OCI-LY3 (cell line): ENCODE measurements around the gene VWA3B.

ENCODE experiments used
- H2AFZ ChIP-seq: fragments of 200-600, 300-600 bp; shearing (Covaris generic); 2 replicates; pipeline ENCODE4 v1.6.0; 2014; ENCODE audit warnings: antibody characterized with exemption, low read depth, low read length
- H3K27ac ChIP-seq: fragments of 200-600, 300-600 bp; sonication (generic); 2 replicates; pipeline ENCODE4 v1.5.1; 2014; ENCODE audit warnings: mild to moderate bottlenecking, low read length, moderate library complexity, mixed read lengths
- H3K27me3 ChIP-seq: fragments of 200-600, 300-600 bp; sonication (generic); 2 replicates; pipeline ENCODE4 v1.6.1; 2014; ENCODE audit warnings: low read depth, low read length, mixed read lengths
- H3K36me3 ChIP-seq: fragments of 200-600, 300-600 bp; sonication (generic); replicated peaks from 2 replicates; pipeline ENCODE3; 2014; ENCODE audit warnings: low read depth, low read length, mixed read lengths
- H3K4me1 ChIP-seq: fragments of 300-600, 200-600 bp; sonication (generic); 2 replicates; pipeline ENCODE4 v1.6.1; 2014; ENCODE audit warnings: low read length, mixed read lengths
- H3K4me2 ChIP-seq: fragments of 200-600, 300-600 bp; sonication (generic); 2 replicates; pipeline ENCODE4 v1.6.1; 2014; ENCODE audit warnings: low read length, mixed read lengths
- H3K4me3 ChIP-seq: fragments of 300-600, 200-600 bp; sonication (generic); 2 replicates; pipeline ENCODE4 v1.5.1; 2014; ENCODE audit warnings: antibody characterized with exemption, mild to moderate bottlenecking, low read length, moderate library complexity
- H3K79me2 ChIP-seq: fragments of 300-600, 200-600 bp; shearing (Covaris generic); 2 replicates; pipeline ENCODE4 v1.6.1; 2014; ENCODE audit warnings: mild to moderate bottlenecking, low read length, mixed read lengths
- H3K9ac ChIP-seq: fragments of 300-600, 200-600 bp; shearing (Covaris generic); 2 replicates; pipeline ENCODE4 v1.6.0; 2014; ENCODE audit warnings: mild to moderate bottlenecking, low read length, moderate library complexity
- H3K9me3 ChIP-seq: fragments of 200-600, 300-600 bp; shearing (Covaris generic); 2 replicates; pipeline ENCODE4 v1.6.1; 2014; ENCODE audit warnings: low read length, mixed read lengths; ENCODE audit not compliant: insufficient read depth
- H4K20me1 ChIP-seq: fragments of 200-600, 300-600 bp; sonication (generic); 2 replicates; pipeline ENCODE4 v1.6.1; 2016; ENCODE audit warnings: low read length, mixed read lengths; ENCODE audit not compliant: insufficient read depth
- CTCF ChIP-seq: fragments of 200-600, 300-600 bp; sonication (generic); IDR thresholded peaks from 2 replicates; pipeline ENCODE4 v1.5.1; 2014; ENCODE audit warnings: antibody characterized with exemption, low read length, low read depth
- EZH2phosphoT487 ChIP-seq: fragments of 200-600 bp; shearing (Covaris generic); IDR thresholded peaks from 2 replicates; pipeline ENCODE4 v1.6.1; 2018; ENCODE audit warnings: antibody characterized with exemption, mixed run types, low read depth

Gene VWA3B

GRCh38 chr2:98240786-98241398, 153.9 kb downstream of the VWA3B start:
- TF ChIP-seq CTCF = no peak
- no peak for TF ChIP-seq EZH2phosphoT487
- H3K9ac ChIP-seq = no peak overlapping the region
- peaks cover 20% of the 10 kb centered on the region for H3K27me3 ChIP-seq
- H3K36me3 ChIP-seq = no peaks in the 10 kb centered on the region
- no peaks in the 10 kb centered on the region for H3K9me3 ChIP-seq
- H2AFZ ChIP-seq = no peak overlapping the region
- no peaks in the 10 kb centered on the region for H3K79me2 ChIP-seq
- no peak overlapping the region for H3K4me3 ChIP-seq
- no peak overlapping the region for H3K27ac ChIP-seq
- H3K4me2 ChIP-seq = no peak overlapping the region
- H3K4me1 ChIP-seq = no peaks in the 10 kb centered on the region
- H4K20me1 ChIP-seq = no peaks in the 10 kb centered on the region

- TF ChIP-seq CTCF (no peak), EZH2phosphoT487 (no peak)
- H3K9me3 ChIP-seq = no peaks in the 10 kb centered on the region
- no peaks in the 10 kb centered on the region for H4K20me1 ChIP-seq
- H3K79me2 ChIP-seq = no peaks in the 10 kb centered on the region
- H3K4me1 ChIP-seq = no peaks in the 10 kb centered on the region
- H3K36me3 ChIP-seq = no peaks in the 10 kb centered on the region
- no peak overlapping the region for H3K9ac ChIP-seq
- no peak overlapping the region for H2AFZ ChIP-seq
- H3K4me2 ChIP-seq = no peak overlapping the region
- H3K27ac ChIP-seq = no peak overlapping the region
- H3K27me3 ChIP-seq = peaks cover 20% of the 10 kb centered on the region
- H3K4me3 ChIP-seq = no peak overlapping the region
Observed at GRCh38 chr2:98241592-98241991, 154.6 kb downstream of the VWA3B start.

GRCh38 chr2:98242003-98242402, 155.0 kb downstream of the VWA3B start:
- Histone ChIP-seq H3K4me1 (no peaks in the 10 kb centered on the region), H3K4me2 (no peak overlapping the region), H3K27me3 (peaks cover 20% of the 10 kb centered on the region), H3K79me2 (no peaks in the 10 kb centered on the region), H3K27ac (no peak overlapping the region), H4K20me1 (no peaks in the 10 kb centered on the region), H2AFZ (no peak overlapping the region), H3K4me3 (no peak overlapping the region), H3K9me3 (no peaks in the 10 kb centered on the region), H3K9ac (no peak overlapping the region), H3K36me3 (no peaks in the 10 kb centered on the region)
- TF ChIP-seq CTCF (no peak), EZH2phosphoT487 (no peak)

GRCh38 chr2:98245491-98245890, 158.5 kb downstream of the VWA3B start:
- Histone ChIP-seq H3K27me3 (peaks cover 12% of the 10 kb centered on the region), H3K4me3 (no peak overlapping the region), H2AFZ (no peak overlapping the region), H4K20me1 (no peaks in the 10 kb centered on the region), H3K9me3 (no peaks in the 10 kb centered on the region), H3K36me3 (no peaks in the 10 kb centered on the region), H3K4me2 (no peak overlapping the region), H3K9ac (no peak overlapping the region), H3K4me1 (no peaks in the 10 kb centered on the region), H3K79me2 (no peaks in the 10 kb centered on the region), H3K27ac (no peak overlapping the region)
- TF ChIP-seq EZH2phosphoT487 (no peak), CTCF (no peak)
